OCI-LY7 (cell line): Measurements from ENCODE around the gene SEC14L1. TPM values are rescaled to one million over a fixed set of nuclear protein-coding genes. Genes with fewer than 3 reads are reported as not detected.

ENCODE experiments used
- small RNA-seq: library from RNA; depleted of rRNA; stranded (forward); fragments of <200 nt; gene quantifications from one replicate; pipeline ENCODE3, GENCODE V24; 2014
- total RNA-seq, 2 experiments: library from RNA; depleted of rRNA in 1 of 2; stranded (reverse); fragments of >200 nt in 1 of 2; shearing (Covaris generic) in 1 of 2; gene quantifications; 2 replicates each; pipeline ENCODE4 v1.2.3, GENCODE V29; 2014 to 2022

The SEC14L1 gene
- total RNA-seq, 2 experiments from 2014 or later: 137 to 227 TPM

Small RNA genes lying within 50 kb of the gene (small RNA-seq; reads per million reads assigned to genes)
- gene RNU4-47P: 0.16 reads per million
